ENCODE results near the gene TSPAN32.

Gene TSPAN32

GRCh38 chr11:2316963-2317244 lies 15.1 kb downstream of the TSPAN32 start:
- H3K27me3 ChIP-seq (ENCODE audit: insufficient read depth, low read length, poor library complexity): no peaks in the 10 kb centered on the region
- no peaks in the 10 kb centered on the region for H3K36me3 ChIP-seq (ENCODE audit: insufficient read depth, low read length)
- ATAC-seq (ENCODE audit: insufficient read depth, low read depth) (no peak), DNase-seq (no peak)
- no peak for TF ChIP-seq CTCF (IDR thresholded peaks at IDR 0.05; ENCODE audit: borderline replicate concordance, extremely low read depth, low read length, poor library complexity, severe bottlenecking)
- TF ChIP-seq EZH2 (IDR thresholded peaks at IDR 0.05; ENCODE audit: borderline replicate concordance, low read depth, low read length, severe bottlenecking): no peak
- no peaks in the 10 kb centered on the region for H3K79me2 ChIP-seq (ENCODE audit: insufficient read depth, low read length)
- H3K9ac ChIP-seq (ENCODE audit: low read depth, low read length): no peak overlapping the region
- no peaks in the 10 kb centered on the region for H4K20me1 ChIP-seq (ENCODE audit: insufficient read depth, low read length)
- H3K27ac ChIP-seq (ENCODE audit: low read length): no peak overlapping the region
- H3K4me3 ChIP-seq (ENCODE audit: low read depth in 1 of 2, low read length in 2 of 2): no peak overlapping the region
- no peak overlapping the region for H3K4me2 ChIP-seq (ENCODE audit: insufficient read depth, low read length)
- no peak overlapping the region for H2AFZ ChIP-seq (ENCODE audit: low read depth, low read length)
- H3K9me3 ChIP-seq (ENCODE audit: insufficient read depth, low read length, severe bottlenecking): no peaks in the 10 kb centered on the region
- H3K4me1 ChIP-seq (ENCODE audit: insufficient read depth, low read length): no peaks in the 10 kb centered on the region

- Histone ChIP-seq H3K36me3 (ENCODE audit: insufficient read depth, low read length) (no peaks in the 10 kb centered on the region), H3K9ac (ENCODE audit: low read depth, low read length) (no peak overlapping the region), H3K79me2 (ENCODE audit: insufficient read depth, low read length) (no peaks in the 10 kb centered on the region), H3K27ac (ENCODE audit: low read length) (no peak overlapping the region), H3K4me1 (ENCODE audit: insufficient read depth, low read length) (no peaks in the 10 kb centered on the region), H3K27me3 (ENCODE audit: insufficient read depth, low read length, poor library complexity) (no peaks in the 10 kb centered on the region), H3K4me3 (ENCODE audit: low read depth in 1 of 2, low read length in 2 of 2) (no peak overlapping the region), H3K9me3 (ENCODE audit: insufficient read depth, low read length, severe bottlenecking) (no peaks in the 10 kb centered on the region), H4K20me1 (ENCODE audit: insufficient read depth, low read length) (no peaks in the 10 kb centered on the region), H2AFZ (ENCODE audit: low read depth, low read length) (no peak overlapping the region), H3K4me2 (ENCODE audit: insufficient read depth, low read length) (no peak overlapping the region)
- ATAC-seq (ENCODE audit: insufficient read depth, low read depth) (no peak), DNase-seq (no peak)
- no peak for TF ChIP-seq CTCF (IDR thresholded peaks at IDR 0.05; ENCODE audit: borderline replicate concordance, extremely low read depth, low read length, poor library complexity, severe bottlenecking)
- TF ChIP-seq EZH2 (IDR thresholded peaks at IDR 0.05; ENCODE audit: borderline replicate concordance, low read depth, low read length, severe bottlenecking): no peak
These were observed 15.7 kb downstream of the TSPAN32 start for GRCh38 chr11:2317354-2318050.

- Histone ChIP-seq H4K20me1 (ENCODE audit: insufficient read depth, low read length) (no peaks in the 10 kb centered on the region), H3K27ac (ENCODE audit: low read length) (no peak overlapping the region), H3K4me3 (ENCODE audit: low read depth in 1 of 2, low read length in 2 of 2) (no peak overlapping the region), H3K9me3 (ENCODE audit: insufficient read depth, low read length, severe bottlenecking) (no peaks in the 10 kb centered on the region), H2AFZ (ENCODE audit: low read depth, low read length) (no peak overlapping the region), H3K4me2 (ENCODE audit: insufficient read depth, low read length) (no peak overlapping the region), H3K9ac (ENCODE audit: low read depth, low read length) (no peak overlapping the region), H3K4me1 (ENCODE audit: insufficient read depth, low read length) (no peaks in the 10 kb centered on the region), H3K79me2 (ENCODE audit: insufficient read depth, low read length) (no peaks in the 10 kb centered on the region), H3K27me3 (ENCODE audit: insufficient read depth, low read length, poor library complexity) (no peaks in the 10 kb centered on the region), H3K36me3 (ENCODE audit: insufficient read depth, low read length) (no peaks in the 10 kb centered on the region)
- ATAC-seq (ENCODE audit: insufficient read depth, low read depth) (no peak), DNase-seq (no peak)
- TF ChIP-seq EZH2 (IDR thresholded peaks at IDR 0.05; ENCODE audit: borderline replicate concordance, low read depth, low read length, severe bottlenecking) (no peak), CTCF (IDR thresholded peaks at IDR 0.05; ENCODE audit: borderline replicate concordance, extremely low read depth, low read length, poor library complexity, severe bottlenecking) (no peak)
These were observed 16.3 kb downstream of the TSPAN32 start for GRCh38 chr11:2318123-2318522.

GRCh38 chr11:2318707-2319106 lies 16.9 kb downstream of the TSPAN32 start:
- Histone ChIP-seq H3K9me3 (ENCODE audit: insufficient read depth, low read length, severe bottlenecking) (no peaks in the 10 kb centered on the region), H3K4me1 (ENCODE audit: insufficient read depth, low read length) (no peaks in the 10 kb centered on the region), H3K79me2 (ENCODE audit: insufficient read depth, low read length) (no peaks in the 10 kb centered on the region), H3K36me3 (ENCODE audit: insufficient read depth, low read length) (no peaks in the 10 kb centered on the region), H3K27me3 (ENCODE audit: insufficient read depth, low read length, poor library complexity) (no peaks in the 10 kb centered on the region), H3K4me2 (ENCODE audit: insufficient read depth, low read length) (no peak overlapping the region), H4K20me1 (ENCODE audit: insufficient read depth, low read length) (no peaks in the 10 kb centered on the region), H3K9ac (ENCODE audit: low read depth, low read length) (no peak overlapping the region), H2AFZ (ENCODE audit: low read depth, low read length) (no peak overlapping the region), H3K27ac (ENCODE audit: low read length) (no peak overlapping the region), H3K4me3 (ENCODE audit: low read depth in 1 of 2, low read length in 2 of 2) (no peak overlapping the region)
- no peak for ATAC-seq (ENCODE audit: insufficient read depth, low read depth)
- no peak for TF ChIP-seq EZH2 (IDR thresholded peaks at IDR 0.05; ENCODE audit: borderline replicate concordance, low read depth, low read length, severe bottlenecking)
- no peak for TF ChIP-seq CTCF (IDR thresholded peaks at IDR 0.05; ENCODE audit: borderline replicate concordance, extremely low read depth, low read length, poor library complexity, severe bottlenecking)
- DNase-seq: no peak
